ENCODE data around the gene PSMC3.

DNA sequence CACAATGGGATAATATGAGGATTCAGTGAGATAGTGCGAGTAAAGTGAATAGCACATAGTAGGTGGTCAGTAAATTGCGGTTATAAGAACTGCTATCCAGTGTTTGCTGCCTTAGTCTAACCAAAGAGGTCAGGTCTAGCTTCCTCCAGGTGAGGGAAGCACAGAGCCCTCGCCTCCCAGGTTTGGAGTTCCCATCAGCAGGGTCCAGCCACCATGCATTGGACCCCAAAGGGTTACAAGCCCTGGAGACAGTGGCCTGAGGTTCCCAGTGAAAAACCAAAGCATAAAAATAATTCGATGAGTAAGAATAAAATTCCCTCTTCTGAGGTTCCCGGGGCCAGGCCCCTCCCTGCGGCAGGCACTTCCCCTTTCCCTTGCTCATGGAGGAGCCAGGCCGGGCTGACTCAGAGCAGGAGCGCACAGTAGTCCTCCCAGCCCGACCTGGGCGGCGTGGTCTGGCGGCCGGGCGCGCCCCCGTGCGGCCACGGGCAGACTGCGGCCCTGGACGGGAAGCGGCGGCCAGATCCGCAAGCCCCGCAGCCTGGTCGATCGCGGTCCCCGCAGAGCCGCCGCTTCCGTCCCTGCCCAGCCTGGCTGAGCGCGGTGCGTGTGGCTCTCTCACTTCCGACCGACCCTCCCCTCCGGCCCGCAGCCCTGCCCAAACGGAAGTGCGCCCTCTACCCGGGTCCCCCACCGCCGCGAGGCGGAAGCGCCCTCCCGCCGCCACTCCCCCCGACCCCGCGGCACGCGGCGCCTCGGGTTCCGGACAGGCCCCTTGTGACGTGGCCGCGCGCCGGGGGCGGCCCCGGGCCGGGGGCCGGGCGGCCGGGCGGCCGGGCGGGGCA, 18.3 kb downstream of the PSMC3 start, which contains the start of gene SLC39A13:
- TF ChIP-seq, protein P1, sequence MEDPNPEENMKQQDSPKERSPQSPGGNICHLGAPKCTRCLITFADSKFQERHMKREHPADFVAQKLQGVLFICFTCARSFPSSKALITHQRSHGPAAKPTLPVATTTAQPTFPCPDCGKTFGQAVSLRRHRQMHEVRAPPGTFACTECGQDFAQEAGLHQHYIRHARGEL (CRISPR knock-in tag; IDR thresholded peaks at IDR 0.05) = no peak
- TF ChIP-seq NBN (conservative IDR thresholded peaks at IDR 0.05) (no peak), CHD2 (IDR thresholded peaks at IDR 0.05; ENCODE audit: low read depth, low read length) (0 out of 2 replicates have a peak, but pooled peaks have one; percentile 27), GTF2F1 (IDR thresholded peaks at IDR 0.05; ENCODE audit: low read length) (0 out of 2 replicates have a peak, but pooled peaks have one; percentile 21), EZH2 (conservative IDR thresholded peaks at IDR 0.05; ENCODE audit: low read depth, low read length) (no peak), EP300 (IDR thresholded peaks at IDR 0.05; ENCODE audit: low read depth in 2 of 2, low read length in 2 of 2) (peak in 1 of 2 experiments; percentile 52; a peak in 2 of 4 replicates), EP300 (CRISPR knock-in tag; IDR thresholded peaks at IDR 0.05; ENCODE audit: borderline replicate concordance) (no peak)
- TF ChIP-seq, protein P2, sequence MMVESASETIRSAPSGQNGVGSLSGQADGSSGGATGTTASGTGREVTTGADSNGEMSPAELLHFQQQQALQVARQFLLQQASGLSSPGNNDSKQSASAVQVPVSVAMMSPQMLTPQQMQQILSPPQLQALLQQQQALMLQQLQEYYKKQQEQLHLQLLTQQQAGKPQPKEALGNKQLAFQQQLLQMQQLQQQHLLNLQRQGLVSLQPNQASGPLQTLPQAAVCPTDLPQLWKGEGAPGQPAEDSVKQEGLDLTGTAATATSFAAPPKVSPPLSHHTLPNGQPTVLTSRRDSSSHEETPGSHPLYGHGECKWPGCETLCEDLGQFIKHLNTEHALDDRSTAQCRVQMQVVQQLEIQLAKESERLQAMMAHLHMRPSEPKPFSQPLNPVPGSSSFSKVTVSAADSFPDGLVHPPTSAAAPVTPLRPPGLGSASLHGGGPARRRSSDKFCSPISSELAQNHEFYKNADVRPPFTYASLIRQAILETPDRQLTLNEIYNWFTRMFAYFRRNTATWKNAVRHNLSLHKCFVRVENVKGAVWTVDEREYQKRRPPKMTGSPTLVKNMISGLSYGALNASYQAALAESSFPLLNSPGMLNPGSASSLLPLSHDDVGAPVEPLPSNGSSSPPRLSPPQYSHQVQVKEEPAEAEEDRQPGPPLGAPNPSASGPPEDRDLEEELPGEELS (CRISPR knock-in tag; IDR thresholded peaks at IDR 0.05) = peak; percentile 46
- TF ChIP-seq, protein P3, sequence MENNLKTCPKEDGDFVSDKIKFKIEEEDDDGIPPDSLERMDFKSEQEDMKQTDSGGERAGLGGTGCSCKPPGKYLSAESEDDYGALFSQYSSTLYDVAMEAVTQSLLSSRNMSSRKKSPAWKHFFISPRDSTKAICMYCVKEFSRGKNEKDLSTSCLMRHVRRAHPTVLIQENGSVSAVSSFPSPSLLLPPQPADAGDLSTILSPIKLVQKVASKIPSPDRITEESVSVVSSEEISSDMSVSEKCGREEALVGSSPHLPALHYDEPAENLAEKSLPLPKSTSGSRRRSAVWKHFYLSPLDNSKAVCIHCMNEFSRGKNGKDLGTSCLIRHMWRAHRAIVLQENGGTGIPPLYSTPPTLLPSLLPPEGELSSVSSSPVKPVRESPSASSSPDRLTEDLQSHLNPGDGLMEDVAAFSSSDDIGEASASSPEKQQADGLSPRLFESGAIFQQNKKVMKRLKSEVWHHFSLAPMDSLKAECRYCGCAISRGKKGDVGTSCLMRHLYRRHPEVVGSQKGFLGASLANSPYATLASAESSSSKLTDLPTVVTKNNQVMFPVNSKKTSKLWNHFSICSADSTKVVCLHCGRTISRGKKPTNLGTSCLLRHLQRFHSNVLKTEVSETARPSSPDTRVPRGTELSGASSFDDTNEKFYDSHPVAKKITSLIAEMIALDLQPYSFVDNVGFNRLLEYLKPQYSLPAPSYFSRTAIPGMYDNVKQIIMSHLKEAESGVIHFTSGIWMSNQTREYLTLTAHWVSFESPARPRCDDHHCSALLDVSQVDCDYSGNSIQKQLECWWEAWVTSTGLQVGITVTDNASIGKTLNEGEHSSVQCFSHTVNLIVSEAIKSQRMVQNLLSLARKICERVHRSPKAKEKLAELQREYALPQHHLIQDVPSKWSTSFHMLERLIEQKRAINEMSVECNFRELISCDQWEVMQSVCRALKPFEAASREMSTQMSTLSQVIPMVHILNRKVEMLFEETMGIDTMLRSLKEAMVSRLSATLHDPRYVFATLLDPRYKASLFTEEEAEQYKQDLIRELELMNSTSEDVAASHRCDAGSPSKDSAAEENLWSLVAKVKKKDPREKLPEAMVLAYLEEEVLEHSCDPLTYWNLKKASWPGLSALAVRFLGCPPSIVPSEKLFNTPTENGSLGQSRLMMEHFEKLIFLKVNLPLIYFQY (CRISPR knock-in tag; IDR thresholded peaks at IDR 0.05; ENCODE audit: borderline replicate concordance) = peak; percentile 73; the same call in 1 of the 2 replicates
